GM19324 (cell line): ENCODE data around the gene GATD1.
"Not testable (repeated sequence)": the region's sequence is repeated elsewhere in the genome, so short reads cannot be mapped to it uniquely, and the experiment has no call there.

Source experiments
- ATAC-seq: cut with Tn5 transposase; IDR thresholded peaks from one replicate; pipeline ENCODE4 v1.9.1; 2021; ENCODE audit warnings: mild to moderate bottlenecking, moderate library complexity; ENCODE audit not compliant: unreplicated experiment, low FRiP score

Gene GATD1

DNA sequence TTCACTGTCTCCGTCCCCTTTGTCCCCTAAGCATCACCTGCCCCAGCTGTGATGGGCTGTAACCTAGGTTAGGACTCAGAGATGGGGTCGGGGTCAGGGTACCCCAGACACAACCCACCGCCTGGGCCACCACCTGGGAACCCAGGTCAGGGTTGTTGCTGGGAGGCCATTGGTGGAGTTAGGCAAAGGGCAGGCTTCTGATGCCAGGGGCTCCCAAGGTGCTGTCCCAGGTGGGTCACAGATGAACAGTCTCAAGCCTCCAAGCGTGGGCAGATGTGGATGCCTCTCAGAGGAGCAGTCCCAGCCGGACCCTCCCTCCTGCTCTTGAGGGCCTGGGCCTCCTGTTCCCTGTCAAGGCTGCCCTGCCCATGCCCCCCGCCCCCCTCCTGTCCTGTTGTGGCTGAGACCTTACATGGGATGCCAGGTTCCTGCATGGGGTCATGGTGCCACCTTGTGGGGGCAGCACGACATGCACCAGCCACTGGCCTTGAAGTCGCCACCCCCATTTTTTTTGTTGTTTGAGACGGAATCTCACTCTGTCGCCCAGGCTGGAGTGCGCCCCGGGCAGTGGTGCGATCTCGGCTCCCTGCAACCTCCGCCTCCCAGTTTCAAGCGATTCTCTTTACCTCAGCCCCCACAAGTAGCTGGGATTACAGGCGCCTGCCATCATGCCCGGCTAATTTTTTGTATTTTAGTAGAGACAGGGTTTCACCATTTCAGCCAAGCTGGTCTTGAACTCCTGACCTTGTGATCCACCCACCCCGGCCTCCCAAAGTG, 12.1 kb downstream of the GATD1 start:
- no peak for ATAC-seq

DNA sequence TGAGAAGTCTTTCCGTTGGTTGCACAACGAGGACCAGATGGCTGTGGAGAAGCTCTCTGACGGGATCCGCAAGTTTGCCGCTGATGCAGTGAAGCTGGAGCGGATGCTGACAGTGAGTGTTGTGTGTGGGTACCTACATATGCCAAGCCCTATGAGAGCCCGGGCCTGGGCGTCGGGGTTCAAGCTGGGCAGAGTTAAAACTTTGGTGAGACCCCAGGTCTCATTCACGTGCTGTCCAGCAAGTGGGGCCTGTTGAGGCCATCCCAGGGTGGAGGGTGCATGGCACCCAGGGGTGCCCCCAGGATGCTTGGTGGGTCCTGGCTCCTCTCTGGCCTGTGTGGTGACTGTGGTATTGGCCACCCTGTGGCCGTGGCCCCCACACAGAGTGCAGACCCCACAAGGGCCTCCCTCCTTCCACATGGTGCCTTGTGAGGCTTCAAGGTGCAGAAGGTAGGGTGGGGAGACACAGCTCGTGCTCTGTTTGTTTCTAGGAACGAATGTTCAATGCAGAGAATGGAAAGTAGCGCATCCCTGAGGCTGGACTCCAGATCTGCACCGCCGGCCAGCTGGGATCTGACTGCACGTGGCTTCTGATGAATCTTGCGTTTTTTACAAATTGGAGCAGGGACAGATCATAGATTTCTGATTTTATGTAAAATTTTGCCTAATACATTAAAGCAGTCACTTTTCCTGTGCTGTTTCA, 12.8 kb downstream of the GATD1 start:
- ATAC-seq: no peak

DNA sequence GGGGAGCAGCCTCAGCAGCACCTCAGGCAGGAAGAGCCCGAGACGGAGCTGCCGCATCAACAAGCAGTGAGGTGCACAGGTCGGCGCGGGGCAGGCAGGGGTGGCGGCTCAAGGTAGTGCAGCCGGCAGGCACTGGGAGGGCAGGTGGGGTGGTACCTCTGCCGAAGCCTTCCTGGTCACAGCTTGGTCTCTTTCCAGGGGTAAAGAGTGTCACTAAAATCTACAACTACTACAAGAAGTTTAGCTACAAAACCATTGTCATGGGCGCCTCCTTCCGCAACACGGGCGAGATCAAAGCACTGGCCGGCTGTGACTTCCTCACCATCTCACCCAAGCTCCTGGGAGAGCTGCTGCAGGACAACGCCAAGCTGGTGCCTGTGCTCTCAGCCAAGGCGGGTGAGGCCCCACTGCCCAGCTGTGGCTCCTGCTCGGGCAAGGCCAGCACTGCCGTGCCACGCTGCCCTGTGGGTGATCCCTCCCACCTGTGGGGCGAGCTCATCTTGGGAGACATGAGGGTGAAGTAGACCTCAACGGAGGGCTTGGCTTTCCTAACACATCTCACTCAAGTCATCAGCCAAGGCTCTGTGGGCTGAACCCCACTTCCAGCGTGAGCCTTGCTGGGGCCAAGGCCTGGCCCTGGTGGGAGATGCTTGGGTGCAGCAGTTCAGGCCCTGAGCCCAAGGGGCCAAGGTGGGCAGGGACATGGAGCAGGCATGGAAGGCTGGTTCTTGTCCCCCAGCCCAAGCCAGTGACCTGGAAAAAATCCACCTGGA, 13.6 kb downstream of the GATD1 start:
- no peak for ATAC-seq

DNA sequence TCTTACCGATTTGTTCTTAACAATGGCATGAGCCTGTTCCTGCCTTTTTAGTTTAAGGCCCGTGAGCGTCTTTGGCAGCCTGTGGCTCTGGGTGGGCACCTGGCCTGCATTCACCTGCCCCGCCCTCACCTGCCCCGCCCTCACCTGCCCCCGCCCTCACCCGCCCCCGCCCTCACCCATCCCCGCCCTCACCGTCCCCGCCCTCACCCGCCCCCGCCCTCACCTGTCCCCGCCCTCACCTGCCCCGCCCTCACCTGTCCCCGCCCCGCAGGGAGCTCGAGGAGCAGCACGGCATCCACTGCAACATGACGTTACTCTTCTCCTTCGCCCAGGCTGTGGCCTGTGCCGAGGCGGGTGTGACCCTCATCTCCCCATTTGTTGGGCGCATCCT, 14.2 kb downstream of the GATD1 start:
- ATAC-seq: no peak

DNA sequence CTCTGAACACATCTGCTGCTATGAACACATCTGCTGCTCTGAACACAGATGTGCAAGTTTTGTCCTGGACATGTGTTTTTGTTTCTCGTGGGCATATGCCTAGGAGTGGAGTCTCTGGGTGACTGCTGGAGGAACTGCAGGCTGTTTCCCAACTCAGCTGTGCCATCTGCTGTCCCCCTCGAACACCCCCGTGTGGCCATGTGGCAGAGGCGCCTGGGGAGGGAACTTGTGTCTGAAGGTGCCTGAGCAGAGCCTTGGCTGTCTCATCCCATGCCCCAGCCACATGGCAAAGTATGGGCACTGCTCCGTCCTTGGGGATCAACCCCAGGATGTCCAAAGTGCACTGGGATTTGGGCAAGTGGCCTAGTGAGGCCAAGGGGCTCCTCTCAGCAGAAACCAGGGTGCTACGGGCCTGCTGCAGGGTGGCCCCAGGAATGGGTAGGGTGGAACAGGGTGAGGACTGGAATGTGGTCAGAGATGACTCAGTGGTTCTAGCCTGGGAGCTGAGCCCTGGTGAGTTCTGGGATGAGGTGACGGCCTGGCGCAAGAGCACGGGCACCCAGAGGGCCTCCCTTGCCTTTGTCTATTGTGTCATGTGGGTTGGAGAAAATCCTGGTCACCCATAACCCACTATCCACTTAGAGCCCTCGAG, 14.7 kb downstream of the GATD1 start:
- ATAC-seq: no peak

DNA sequence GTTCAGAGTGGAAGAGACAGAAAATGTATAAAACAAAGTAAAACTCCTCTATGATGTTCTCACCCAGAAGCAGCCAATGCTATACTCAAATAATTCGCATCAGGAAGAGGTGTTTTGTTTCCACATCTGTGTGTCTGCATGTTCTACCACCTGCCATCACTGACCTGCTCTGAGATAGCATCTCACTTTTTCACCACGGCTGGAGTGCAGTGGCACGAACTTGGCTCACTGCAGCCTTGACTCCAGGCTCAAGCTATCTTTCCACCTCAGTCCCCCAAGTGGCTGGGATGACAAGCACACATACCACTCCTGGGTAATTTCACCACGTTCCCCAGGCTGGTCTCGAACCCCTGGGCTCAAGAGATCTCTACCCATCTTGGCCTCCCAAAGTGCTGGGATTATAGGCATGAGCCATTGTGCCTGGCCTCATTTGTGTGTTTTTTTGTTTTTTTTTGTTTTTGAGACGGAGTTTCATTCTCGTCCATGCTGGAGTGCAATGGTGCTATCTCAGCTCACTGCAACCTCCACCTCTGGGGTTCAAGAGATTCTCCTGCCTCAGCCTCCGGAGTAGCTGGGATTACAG, 15.7 kb downstream of the GATD1 start:
- ATAC-seq: no peak

DNA sequence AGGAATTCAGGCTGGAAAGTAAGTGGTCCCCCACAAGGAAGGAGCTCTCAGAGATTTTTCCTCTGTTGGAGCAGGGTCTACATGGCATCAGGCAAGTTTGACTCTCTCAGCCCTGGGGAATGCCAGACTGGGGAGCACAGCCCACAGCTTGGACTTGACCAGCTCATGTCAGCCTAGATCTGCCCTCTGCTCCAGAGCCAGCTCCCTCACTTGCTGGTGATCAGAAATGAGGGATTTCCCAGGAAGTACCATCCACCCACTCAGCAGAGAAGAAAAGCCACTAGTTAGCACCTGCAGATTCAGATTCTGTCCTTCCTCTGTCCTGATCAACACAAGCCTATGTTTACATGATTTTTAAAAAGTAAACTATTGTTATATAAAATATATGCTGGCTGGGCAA, 17.1 kb downstream of the GATD1 start:
- no peak for ATAC-seq

DNA sequence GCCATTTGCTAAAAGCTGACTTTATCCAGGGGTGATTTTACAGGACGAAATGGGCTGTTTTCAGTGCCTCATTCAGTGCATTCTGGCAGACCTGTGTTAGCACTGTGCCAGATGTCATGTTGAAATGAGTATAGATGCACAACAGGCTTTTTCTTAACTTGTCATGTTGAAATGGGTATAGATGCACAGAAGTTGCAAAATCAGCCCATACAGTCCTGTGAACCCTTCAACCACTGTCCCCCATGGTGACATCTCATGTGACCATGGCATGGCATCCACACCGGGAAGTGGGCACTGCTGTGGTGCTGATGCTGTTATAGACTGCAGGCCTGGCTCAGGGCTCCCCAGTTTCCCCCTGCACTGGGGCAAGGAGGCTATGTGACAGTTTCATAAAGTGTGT, 27.6 kb downstream of the GATD1 start:
- no peak for ATAC-seq

DNA sequence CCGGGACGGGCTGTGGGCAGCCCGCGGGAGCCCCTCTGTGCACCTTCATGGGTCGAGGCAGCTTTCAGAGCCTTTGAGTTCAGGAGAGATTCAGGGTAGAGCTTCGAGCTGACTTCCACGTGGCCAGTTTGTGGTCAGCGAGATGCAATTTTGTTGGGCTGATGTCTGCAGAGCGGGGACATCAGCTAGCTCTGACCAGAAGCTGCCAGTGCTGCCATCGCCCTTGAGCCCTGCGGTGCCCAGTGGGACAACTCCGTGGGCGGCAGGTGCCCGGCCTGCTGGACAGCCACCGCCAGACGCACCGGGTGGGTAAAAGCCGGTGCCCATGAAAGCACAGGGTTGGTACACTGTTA, 29.3 kb downstream of the GATD1 start:
- ATAC-seq: peak; percentile 2

DNA sequence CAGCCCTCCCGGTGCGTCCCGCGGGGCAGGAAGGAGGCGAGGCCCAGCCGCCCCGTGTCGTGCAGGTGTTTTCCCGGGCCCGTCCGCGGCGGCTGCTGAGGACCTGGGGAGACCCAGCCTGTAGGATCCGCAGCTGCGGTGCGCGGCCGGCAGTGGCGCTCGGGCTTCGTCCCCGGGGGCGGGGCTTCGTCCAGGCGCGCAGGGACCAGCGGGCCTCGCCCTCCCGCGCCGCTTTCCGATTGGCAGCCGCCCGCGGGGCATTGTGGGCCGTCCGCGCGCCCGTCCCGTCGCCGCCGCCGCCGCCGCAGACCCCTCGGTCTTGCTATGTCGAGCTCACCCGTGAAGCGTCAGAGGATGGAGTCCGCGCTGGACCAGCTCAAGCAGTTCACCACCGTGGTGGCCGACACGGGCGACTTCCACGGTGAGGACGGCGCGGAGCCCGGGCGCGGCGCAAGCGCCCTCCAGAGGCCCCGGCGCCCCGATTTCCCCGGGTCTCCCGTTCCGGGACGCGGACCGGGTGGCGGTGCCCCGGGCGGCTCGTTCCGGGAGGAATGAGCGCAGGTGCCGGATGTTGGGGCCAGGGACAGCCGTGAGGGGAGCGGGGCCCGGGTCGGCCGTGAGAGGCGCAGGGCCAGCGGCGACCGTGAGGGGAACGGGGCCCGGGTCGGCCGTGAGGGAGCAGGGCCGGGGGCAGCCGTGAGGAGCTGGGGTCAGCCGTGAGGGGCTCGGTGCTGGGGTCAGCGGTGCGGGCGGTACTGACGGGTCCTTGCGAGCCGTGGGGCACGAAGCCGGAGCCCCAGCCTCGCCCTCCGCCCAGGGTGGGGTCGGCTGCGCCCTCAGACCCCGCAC, 29.9 kb downstream of the GATD1 start, which contains the start of gene TALDO1:
TSS of gene TALDO1 (plus strand) at position 307 of the 849 bp plus-strand sequence. CDS start at position 325, 18 bp downstream.
- ATAC-seq: peak; percentile 88

DNA sequence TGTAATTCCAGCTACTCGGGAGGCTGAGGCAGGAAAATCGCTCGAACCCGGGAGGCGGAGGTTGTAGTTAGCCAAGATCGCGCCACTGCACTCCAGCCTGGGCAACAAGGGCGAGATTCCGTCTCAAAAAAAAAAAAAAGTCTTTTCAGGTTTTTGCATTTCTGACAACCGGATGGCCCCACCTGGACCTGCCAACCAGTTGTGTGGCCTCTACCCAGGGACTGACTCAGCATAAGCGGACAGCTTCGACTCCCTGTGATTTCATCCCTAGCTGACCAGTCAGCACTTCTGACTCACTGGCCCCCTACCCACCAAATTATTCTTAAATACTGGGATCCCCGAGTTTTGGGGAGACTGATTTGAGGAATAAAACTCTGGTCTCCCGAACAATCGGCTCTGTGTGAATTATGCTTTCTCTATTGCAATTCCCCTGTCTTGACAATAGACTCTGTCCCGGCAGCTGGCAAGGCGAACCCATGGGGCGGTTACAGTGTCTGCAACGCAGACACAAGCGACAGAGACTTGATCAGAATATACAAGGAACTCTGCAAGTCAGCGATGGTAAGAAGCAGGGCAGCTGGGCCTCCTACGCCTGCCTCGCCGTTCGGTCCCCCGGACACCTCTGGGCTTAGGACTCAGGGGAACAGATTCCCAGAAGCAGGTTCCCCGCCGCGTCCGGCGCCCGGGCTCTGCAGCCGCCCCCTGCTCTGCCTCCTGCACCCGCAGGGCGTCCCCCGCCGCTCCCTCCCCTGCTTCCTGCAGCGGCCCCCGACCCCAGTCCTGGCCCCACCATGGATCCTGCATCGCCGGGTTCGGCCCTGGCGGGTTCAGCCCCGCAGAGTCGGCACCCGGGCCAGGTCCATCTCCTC, 30.8 kb downstream of the GATD1 start:
- peak; percentile 48 for ATAC-seq

DNA sequence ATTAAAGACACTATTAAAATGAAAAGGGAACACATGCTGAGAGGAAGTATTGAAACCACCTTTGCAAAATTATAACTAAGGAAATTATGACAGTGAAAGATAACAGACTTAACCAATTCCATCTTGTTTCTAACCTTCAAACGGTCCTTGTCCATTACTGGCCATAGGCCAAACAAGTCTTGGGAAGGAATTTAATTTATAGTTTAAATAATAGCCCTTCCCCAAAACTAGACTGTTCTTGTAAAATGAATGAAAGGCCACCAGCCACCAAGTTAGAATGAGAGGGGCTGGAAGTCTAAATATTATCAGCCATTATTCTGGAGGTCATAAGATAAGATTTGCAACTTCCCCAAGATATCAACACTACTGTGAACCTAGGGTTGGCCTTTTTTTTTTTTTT, 31.9 kb downstream of the GATD1 start:
- no peak for ATAC-seq

DNA sequence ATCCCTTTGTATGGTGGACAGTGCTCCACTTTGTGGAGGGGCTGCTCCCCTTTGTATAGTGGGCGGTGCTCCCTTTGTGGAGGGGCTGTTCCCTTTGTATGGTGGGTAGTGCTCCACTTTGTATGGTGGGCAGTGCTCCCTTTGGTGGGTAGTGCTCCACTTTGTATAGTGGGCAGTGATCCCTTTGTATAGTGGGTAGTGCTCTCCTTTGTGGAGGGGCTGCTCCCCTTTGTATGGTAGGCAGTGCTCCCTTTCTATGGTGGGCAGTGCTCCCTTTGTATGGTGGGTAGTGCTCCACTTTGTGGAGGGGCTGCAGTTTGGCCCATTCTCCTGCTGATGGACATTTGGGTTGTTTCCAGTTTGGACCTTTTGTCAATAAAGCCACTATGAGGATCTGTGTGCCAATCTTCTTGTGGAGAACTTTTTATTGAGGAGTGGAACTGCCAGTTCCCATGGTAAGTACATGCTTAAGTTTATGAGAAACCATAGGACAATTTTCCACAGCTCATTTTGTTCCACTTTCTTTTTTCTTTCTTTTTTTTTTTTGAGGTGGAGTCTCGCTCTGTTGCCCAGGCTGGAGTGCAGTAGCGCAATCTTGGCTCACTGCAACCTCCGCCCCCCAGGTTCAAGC, 34.6 kb downstream of the GATD1 start:
- no peak for ATAC-seq

DNA sequence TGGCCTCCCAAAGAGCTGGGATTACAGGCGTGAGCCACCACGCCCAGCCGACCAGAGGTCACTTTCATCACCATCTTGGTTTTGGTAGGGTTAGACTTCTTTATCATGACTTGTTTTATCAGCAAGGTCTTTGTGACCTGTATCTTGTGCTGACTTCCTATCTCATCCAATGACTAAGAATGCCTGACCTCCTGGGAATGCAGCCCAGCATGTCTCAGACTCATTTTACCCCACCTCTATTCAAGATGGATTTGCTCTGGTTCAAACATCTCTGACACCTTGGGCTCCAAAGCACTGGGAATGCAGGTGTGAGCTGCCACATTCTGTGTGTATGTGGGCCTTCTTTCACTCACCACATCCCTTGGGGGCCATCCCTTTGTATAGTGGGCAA, 35.1 kb downstream of the GATD1 start:
- no peak for ATAC-seq

DNA sequence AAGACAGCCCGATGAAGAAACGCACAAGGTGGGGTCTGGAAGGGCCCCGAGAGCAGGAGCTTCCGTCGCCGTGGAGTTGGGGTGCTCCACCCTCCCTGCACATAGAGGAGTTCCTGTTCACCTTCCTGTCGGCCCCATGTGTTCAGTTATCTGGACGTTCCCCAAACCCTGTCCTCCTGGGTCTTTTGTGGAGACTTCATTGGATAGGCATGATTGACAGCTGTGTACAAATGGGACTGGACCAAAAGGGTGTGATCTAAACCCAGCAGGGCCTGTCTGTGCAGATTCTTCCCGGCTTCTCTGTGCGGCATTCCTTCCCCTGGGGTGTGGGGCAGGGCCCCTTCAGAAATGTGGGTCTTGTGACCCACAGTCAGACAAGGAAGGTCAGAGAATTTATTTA, 39.4 kb downstream of the GATD1 start:
- ATAC-seq: not testable (repeated sequence)

DNA sequence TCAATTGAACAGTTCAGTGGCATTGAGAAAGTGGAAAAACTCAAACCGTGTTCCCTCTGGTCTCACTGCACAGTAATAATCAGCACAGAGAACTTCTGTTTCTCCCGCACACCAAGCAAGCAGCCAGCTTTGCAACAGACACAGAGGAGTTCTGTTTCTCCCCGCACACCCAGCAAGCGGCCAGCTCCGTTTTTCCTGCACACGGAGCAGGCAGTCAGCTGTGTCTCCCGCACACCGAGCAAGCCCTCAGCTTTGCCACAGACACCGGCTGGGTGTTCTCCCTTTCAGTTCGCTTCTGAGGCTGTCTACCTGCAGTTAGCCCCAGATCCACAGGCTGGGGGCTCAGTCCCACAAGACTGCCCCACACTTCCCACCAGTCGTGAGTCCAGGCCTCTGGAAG, 39.9 kb downstream of the GATD1 start:
- no peak for ATAC-seq

DNA sequence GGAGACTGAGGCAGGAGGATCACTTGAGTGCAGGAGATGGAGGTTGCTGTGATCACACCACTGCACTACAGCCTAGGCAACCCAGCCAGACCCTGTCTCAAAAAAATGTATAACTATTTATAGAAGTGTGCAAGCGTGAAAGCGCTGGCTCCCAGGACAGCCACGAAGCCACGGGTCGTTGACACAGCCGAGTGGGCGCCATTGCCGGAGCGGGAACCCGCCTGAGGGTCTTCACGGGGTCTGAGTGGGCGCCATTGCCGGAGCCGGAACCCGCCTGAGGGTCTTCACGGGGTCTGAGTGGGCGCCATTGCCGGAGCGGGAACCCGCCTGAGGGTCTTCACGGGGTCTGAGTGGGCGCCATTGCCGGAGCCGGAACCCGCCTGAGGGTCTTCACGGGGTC, 42.7 kb downstream of the GATD1 start:
- not testable (repeated sequence) for ATAC-seq

DNA sequence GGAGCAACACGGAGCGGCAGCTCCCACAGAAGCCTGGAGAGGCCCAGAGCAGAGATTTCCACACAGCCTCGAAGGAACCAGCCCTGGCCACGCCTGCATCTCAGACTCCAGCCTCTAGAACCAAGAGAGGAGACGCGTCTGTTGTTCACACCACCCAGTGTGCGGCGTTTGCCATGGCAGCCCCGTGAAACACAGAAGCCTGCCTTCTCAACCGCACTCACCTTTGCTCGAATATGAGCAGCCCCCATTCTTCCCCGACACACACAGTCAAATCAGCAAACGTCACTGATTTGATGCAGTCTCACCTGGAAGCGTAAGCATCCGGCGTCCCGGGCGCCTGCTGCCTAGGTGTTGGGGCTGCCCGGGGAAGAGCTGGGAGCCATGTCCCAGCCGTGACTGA, 44.2 kb downstream of the GATD1 start:
- ATAC-seq: no peak
